ACC112 (cell line): ENCODE measurements around the gene SCGB3A1.
A peak's percentile ranks its signal among the peaks of the same experiment; 100 is the strongest.

Experiments
- H2AFZ ChIP-seq: fragments of 200-600 bp; sonication (generic); one replicate; pipeline ENCODE4 v1.6.0; 2017; ENCODE audit warnings: antibody characterized with exemption, low read length; ENCODE audit not compliant: unreplicated experiment
- H3K27ac ChIP-seq: fragments of 200-600 bp; sonication (generic); 2 replicates; pipeline ENCODE4 v1.5.1; 2014; ENCODE audit warnings: low read depth, mild to moderate bottlenecking, antibody characterized with exemption, low read length, moderate library complexity
- H3K27me3 ChIP-seq: fragments of 200-600 bp; sonication (generic); 2 replicates; pipeline ENCODE4 v1.6.1; 2014; ENCODE audit warnings: mild to moderate bottlenecking, antibody characterized with exemption, low read length, moderate library complexity, mixed read lengths; ENCODE audit not compliant: insufficient read depth
- H3K36me3 ChIP-seq: fragments of 200-600 bp; sonication (generic); 2 replicates; pipeline ENCODE4 v1.6.1; 2016; ENCODE audit warnings: mild to moderate bottlenecking, antibody characterized with exemption, low read length, moderate library complexity, mixed read lengths; ENCODE audit not compliant: insufficient read depth
- H3K4me1 ChIP-seq: fragments of 200-600 bp; sonication (generic); one replicate; pipeline ENCODE4 v1.6.1; 2016; ENCODE audit warnings: low read length, mixed read lengths; ENCODE audit not compliant: insufficient read depth, unreplicated experiment, control insufficient read depth
- H3K4me3 ChIP-seq: fragments of 200-600 bp; sonication (generic); 2 replicates; pipeline ENCODE4 v1.5.1; 2014; ENCODE audit warnings: mild to moderate bottlenecking, low read depth, low read length
- H3K79me2 ChIP-seq: fragments of 200-600 bp; sonication (generic); one replicate; pipeline ENCODE4 v1.6.0; 2016; ENCODE audit warnings: low read length; ENCODE audit not compliant: control insufficient read depth, unreplicated experiment, insufficient read depth

Gene SCGB3A1

DNA sequence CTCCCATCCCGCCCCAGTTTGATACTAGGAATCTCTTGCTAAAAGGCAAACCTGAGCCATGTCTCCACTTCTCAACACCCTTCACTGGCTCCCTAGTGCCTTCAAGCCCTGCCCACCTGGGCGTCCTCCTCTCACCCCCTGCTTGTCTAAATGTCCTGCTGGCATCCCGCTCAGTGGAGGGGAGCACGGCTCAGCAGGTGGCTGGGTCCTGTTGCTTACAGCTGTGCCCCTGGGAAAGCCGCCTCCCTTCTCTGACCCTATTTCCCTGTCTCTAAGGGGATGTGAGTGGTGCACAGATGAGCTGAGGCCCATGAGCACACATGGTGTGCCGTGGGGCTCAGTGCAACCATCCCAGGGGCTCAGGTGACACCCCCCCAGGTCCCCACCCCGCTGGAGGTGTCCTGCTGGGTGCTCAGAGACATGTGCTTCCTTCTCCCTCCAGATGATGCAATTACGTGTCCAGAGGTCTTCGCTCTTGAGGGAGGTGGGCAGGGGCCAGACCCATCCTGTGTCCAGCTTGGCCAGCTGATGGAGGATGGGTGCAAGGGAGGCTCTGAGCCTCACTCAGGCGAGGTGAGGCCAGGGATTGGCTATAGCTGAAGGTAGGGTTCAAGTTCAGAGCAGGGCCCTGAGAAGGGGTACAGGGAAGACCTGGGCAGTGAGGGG, 34.0 kb upstream of the SCGB3A1 start:
- Histone ChIP-seq H3K36me3 (no peaks in the 10 kb centered on the region), H3K4me1 (no peaks in the 10 kb centered on the region), H3K4me3 (no peak overlapping the region), H2AFZ (no peak overlapping the region), H3K27me3 (0 out of 2 replicates have a peak, but pooled peaks cover 2% of the 10 kb centered on the region), H3K79me2 (no peaks in the 10 kb centered on the region), H3K27ac (no peak overlapping the region)

DNA sequence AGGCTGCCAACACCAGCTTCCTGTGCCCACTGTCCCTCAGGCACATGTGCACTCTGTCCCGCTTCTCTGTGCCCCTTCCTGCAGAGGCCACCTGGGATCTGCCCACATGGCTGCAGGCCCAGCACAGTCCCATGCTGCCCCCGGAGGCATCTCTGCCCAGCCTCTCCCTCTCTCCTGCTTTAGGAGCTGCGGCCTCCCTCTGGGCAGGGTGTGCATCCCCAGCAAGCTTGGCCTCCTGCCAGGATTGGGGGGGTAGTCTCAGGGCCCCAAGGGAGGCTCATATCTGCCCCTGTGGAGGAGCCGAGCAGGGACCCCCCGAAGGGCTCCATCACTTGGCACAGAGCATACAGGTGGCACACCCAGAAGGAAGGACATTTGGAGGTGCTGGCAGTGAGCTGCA, 33.3 kb upstream of the SCGB3A1 start:
- Histone ChIP-seq H3K79me2 (no peaks in the 10 kb centered on the region), H3K4me3 (no peak overlapping the region), H2AFZ (no peak overlapping the region), H3K36me3 (no peaks in the 10 kb centered on the region), H3K4me1 (no peaks in the 10 kb centered on the region), H3K27ac (no peak overlapping the region), H3K27me3 (peaks cover 8% of the 10 kb centered on the region; the same call in 1 of the 2 replicates)

DNA sequence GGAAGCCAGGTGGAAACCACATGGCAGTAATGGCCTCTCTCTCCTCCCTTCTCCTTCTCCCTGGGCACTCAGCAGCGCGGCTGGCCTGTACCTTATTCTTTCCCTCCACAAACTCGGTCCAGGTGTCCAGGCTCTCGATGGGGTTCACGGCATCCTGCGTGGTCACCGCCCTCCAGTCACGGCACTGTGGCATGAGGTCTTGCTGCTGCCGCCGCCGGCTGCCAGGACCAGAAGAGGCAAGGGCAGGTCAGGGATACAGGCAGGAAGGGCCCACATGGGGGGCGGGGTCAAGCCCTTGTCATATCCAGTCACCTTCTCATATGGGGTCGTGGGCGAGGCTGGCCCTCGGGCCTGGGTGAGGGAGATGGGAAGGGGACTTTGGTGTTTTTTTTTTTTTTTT, 32.5 kb upstream of the SCGB3A1 start:
- Histone ChIP-seq H3K27me3 (peaks cover 14% of the 10 kb centered on the region; the same call in 1 of the 2 replicates), H3K36me3 (no peaks in the 10 kb centered on the region)

DNA sequence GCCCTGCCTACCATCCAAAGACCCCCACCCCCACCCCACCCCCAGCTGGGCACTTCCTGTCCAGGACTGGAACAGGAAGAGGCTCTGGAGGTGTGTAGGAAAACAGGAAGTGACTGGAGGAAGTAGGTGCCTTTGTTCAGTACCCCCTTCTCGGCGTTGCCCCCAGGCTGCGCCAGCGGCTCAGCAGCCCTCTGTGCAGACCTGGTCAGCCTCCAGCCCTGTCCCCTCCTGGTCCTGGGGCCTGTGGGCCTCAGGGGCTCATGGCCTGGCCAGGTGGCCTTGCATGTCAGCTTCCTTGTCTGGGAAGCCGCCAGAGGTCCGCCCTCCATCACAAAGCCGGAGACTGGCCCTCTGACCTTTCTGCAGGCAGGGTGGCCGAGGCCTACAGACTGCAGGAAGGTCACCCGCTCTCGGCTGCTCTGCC, 32.1 kb upstream of the SCGB3A1 start:
- H3K4me1 ChIP-seq = no peaks in the 10 kb centered on the region
- no peak overlapping the region for H3K4me3 ChIP-seq
- no peak overlapping the region for H2AFZ ChIP-seq
- H3K79me2 ChIP-seq = no peaks in the 10 kb centered on the region
- no peaks in the 10 kb centered on the region for H3K36me3 ChIP-seq
- H3K27me3 ChIP-seq = peaks cover 18% of the 10 kb centered on the region
- H3K27ac ChIP-seq = no peak overlapping the region

More for the DNA sequence above, 32.5 kb upstream of the SCGB3A1 start:
- no peak overlapping the region for H3K27ac ChIP-seq
- no peaks in the 10 kb centered on the region for H3K79me2 ChIP-seq
- H2AFZ ChIP-seq = no peak overlapping the region
- no peaks in the 10 kb centered on the region for H3K4me1 ChIP-seq
- H3K4me3 ChIP-seq = no peak overlapping the region

DNA sequence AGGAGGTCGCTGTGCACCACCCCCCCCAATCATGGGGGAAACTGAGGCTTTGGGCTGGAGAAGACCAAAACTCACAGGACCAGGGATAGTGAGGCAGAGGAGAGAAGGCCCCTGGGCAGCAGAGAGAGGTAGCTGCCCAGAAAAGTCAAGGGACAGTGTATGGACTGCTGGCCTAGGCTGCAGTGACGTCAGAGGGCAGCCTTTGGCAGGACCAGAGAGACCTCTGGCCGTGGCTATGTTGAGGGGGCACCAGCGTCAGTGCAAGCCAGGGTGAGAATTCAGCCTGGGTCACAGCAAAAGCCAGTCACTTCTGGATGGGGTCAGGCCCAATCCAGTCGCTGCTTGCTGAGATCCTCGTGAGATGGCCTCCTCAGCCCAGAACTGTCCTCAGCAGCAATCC, 31.6 kb upstream of the SCGB3A1 start:
- Histone ChIP-seq H3K36me3 (no peaks in the 10 kb centered on the region), H2AFZ (no peak overlapping the region), H3K4me1 (no peaks in the 10 kb centered on the region), H3K4me3 (no peak overlapping the region), H3K27me3 (peaks cover 19% of the 10 kb centered on the region), H3K79me2 (no peaks in the 10 kb centered on the region), H3K27ac (no peak overlapping the region)

DNA sequence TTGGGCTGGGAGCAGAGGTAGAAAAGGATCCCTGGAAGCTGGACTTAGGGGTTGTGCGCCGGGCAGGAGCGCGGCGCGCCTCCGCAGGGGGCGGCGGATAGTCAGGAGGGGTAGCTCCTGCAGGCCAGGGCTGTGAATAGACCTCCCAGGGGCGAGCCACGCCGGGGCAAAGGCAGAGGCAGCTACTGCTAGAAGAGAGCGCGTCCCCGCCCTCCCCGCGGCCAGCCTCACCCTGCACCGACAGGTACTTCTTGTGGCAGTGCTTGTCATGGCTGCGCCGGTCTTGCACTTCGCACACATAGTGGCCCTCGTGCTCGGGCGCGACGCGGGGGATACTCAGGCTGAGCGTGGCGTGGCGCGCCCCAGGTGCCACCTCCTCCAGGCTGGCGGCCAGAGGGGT, 30.0 kb upstream of the SCGB3A1 start:
- H3K4me1 ChIP-seq = no peaks in the 10 kb centered on the region
- no peaks in the 10 kb centered on the region for H3K36me3 ChIP-seq
- no peak overlapping the region for H3K27ac ChIP-seq
- H3K79me2 ChIP-seq = no peaks in the 10 kb centered on the region
- H3K4me3 ChIP-seq = no peak overlapping the region
- H3K27me3 ChIP-seq = peaks cover 24% of the 10 kb centered on the region
- H2AFZ ChIP-seq = no peak overlapping the region

DNA sequence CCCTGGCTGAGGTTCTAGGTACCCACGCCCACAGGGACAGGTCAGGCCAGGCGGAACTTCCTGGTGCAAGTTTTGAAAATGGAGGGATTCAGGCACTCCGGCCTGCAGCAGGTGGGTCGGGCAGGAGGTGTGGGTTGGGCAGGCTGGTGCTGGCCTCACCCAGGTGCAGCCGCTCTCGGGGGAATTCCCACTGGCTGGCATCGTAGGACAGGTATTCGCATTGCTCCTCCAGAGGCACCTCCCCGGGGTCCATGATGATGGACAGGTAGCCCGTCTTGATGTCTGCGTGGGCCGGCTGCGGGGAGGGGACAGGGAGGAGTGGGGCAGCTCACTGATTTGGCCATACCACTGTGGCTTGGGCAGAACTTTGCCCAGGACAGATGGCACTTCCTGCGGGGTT, 28.7 kb upstream of the SCGB3A1 start:
- no peaks in the 10 kb centered on the region for H3K4me1 ChIP-seq
- H2AFZ ChIP-seq = no peak overlapping the region
- peaks cover 25% of the 10 kb centered on the region for H3K27me3 ChIP-seq
- no peaks in the 10 kb centered on the region for H3K79me2 ChIP-seq
- H3K36me3 ChIP-seq = no peaks in the 10 kb centered on the region
- no peak overlapping the region for H3K4me3 ChIP-seq
- H3K27ac ChIP-seq = no peak overlapping the region

DNA sequence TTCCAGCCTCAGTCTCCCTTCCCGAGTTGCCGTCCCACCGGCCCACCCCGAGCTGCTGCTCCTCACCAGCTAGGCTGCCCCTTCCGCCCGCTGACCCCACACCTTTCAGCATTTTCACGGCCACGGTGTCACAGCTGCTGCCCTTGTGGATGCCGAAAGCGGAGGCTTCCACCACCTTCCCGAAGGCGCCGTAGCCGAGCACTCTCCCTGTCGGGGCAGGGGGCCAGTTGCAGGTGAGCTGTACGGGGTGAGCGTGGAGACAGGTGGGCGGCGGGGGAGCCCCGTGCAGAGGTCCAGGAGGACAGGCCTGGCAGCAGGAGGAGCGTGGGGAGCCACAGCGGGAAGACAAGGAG, 28.2 kb upstream of the SCGB3A1 start:
- Histone ChIP-seq H3K27me3 (peaks cover 25% of the 10 kb centered on the region), H3K27ac (no peak overlapping the region), H3K4me3 (no peak overlapping the region), H3K36me3 (no peaks in the 10 kb centered on the region), H3K79me2 (no peaks in the 10 kb centered on the region), H2AFZ (peak overlapping the region; percentile 32), H3K4me1 (no peaks in the 10 kb centered on the region)

DNA sequence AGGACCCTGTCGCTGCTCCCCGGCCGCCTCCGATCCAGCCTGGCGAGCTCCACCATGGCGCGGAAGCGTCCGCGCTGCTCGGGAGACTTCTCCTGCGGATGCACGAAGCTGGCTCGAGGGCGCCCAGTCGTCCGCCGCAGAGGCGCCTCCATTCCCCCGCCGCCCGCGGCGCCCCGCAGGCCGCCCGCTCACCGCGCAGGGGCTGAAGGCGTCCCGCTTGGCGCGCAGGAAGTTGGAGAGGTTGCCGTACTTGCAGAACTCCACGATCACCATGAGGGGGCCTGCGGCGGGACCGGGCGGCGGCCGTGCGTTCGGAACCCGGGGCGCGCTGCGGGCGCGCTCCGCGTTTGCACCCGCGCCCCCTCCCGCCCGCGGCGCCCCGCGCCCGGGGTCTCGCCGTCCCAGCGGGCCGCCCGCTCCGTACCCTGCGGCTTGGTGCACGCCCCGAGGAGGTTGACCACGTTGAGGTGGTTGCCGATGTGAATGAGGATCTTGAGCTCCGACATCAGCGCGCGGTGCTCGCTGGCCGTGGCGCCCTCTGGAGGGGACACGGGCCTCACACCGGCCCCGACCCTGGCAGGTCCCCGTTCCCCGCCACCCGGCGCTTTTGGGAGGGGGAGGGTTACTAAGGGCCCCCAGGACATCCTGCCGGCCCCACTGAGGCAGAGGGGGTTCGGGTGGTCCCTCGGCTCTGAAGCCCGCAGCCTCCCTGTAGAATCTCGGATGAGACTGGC, 27.7 kb upstream of the SCGB3A1 start:
- Histone ChIP-seq H3K36me3 (no peaks in the 10 kb centered on the region), H3K4me1 (no peaks in the 10 kb centered on the region), H2AFZ (peak overlapping the region; percentile 32), H3K27ac (no peak overlapping the region), H3K27me3 (peaks cover 25% of the 10 kb centered on the region), H3K79me2 (no peaks in the 10 kb centered on the region), H3K4me3 (peak overlapping the region; percentile 69)

DNA sequence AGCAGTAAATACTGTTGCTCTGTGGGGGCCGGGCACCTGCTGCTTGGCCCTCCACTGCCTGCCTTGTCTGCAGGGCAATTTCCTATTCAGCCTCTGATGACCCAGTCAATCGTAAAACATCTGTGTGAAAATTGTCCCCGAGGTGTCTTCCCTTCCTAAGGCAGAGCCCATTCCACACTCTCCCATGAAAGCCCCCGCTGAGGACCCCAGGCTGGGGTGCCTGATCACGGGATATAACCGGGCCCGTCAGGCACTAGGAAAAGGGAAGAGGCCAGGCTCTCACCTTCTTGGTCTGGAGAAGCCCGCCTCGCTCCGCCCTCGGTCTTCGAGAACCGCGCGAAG, 27.2 kb upstream of the SCGB3A1 start:
- no peaks in the 10 kb centered on the region for H3K4me1 ChIP-seq
- H2AFZ ChIP-seq = peak overlapping the region; percentile 32
- H3K27ac ChIP-seq = no peak overlapping the region
- no peaks in the 10 kb centered on the region for H3K36me3 ChIP-seq
- peak overlapping the region; percentile 69 for H3K4me3 ChIP-seq
- peaks cover 25% of the 10 kb centered on the region for H3K27me3 ChIP-seq
- H3K79me2 ChIP-seq = no peaks in the 10 kb centered on the region

DNA sequence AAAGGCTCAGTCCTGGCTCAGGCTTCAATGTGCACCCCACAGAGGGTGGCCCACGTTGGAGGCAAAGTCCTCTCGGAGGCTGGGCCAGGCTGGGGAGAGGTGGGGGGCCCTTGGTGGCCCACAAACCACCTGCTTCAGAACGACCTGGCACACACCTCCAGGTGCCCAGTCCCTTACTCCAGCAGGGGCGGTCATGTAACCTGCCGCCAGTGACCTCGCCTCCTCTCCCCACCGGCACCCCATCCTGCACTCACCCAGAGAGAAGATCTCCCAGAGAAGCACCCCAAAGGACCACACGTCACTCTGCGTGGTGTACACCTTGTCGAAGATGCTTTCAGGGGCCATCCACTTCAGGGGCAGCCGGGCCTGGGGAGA, 22.5 kb upstream of the SCGB3A1 start:
- Histone ChIP-seq H3K36me3 (no peaks in the 10 kb centered on the region), H3K4me1 (no peaks in the 10 kb centered on the region), H3K27me3 (peaks cover 14% of the 10 kb centered on the region), H3K79me2 (no peaks in the 10 kb centered on the region), H3K27ac (no peak overlapping the region), H3K4me3 (no peak overlapping the region), H2AFZ (no peak overlapping the region)
